ENCODE measurements around the gene LRRK2.

DNA sequence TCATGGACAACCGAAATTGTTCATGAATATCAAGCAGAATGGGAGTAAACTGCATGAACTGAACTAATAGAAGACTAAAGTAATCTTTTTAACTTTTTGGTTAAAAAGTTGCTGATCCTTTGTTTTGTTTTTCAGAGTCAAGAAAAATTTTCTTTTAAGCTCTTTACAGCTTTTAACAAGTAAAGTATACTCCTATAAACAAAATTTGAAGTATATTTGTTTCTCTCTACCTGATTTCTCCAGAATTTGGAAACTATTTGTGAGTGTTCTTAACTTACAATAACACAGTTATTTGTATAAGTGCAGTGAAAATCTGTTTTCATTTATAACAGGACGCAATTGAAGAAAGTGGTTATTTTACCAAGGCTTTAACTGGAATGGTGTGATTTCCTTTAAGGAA lies 12.2 kb upstream of the LRRK2 start:
- TF ChIP-seq, protein P1, sequence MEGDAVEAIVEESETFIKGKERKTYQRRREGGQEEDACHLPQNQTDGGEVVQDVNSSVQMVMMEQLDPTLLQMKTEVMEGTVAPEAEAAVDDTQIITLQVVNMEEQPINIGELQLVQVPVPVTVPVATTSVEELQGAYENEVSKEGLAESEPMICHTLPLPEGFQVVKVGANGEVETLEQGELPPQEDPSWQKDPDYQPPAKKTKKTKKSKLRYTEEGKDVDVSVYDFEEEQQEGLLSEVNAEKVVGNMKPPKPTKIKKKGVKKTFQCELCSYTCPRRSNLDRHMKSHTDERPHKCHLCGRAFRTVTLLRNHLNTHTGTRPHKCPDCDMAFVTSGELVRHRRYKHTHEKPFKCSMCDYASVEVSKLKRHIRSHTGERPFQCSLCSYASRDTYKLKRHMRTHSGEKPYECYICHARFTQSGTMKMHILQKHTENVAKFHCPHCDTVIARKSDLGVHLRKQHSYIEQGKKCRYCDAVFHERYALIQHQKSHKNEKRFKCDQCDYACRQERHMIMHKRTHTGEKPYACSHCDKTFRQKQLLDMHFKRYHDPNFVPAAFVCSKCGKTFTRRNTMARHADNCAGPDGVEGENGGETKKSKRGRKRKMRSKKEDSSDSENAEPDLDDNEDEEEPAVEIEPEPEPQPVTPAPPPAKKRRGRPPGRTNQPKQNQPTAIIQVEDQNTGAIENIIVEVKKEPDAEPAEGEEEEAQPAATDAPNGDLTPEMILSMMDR (conservative IDR thresholded peaks at IDR 0.05; ENCODE audit: low read depth, low read length), result no peak
- TF ChIP-seq EZH2phosphoT487 (IDR thresholded peaks at IDR 0.05; ENCODE audit: borderline replicate concordance, low read length) (no peak), EZH2 (IDR thresholded peaks at IDR 0.05; ENCODE audit: low read length, unreplicated experiment) (no peak)
